Osteocyte (in vitro differentiated cells): ENCODE data around the gene PSG3. TPM values are rescaled to one million over a fixed set of nuclear protein-coding genes. Genes with fewer than 3 reads are reported as not detected.
"Not testable (repeated sequence)": the region's sequence is repeated elsewhere in the genome, so short reads cannot be mapped to it uniquely, and the experiment has no call there.

Experiments
- DNase-seq: peaks from one replicate; pipeline ENCODE4 v3.0.0; 2021; ENCODE audit warnings: mixed read lengths; ENCODE audit not compliant: unreplicated experiment; ENCODE audit errors: extremely low spot score
- H3K27ac Mint-ChIP-seq: one replicate; pipeline ENCODE4 v1.8.0; 2021; ENCODE audit warnings: mild to moderate bottlenecking, mixed read lengths; ENCODE audit not compliant: unreplicated experiment
- H3K27me3 Mint-ChIP-seq: one replicate; pipeline ENCODE4 v1.8.0; 2021; ENCODE audit warnings: mixed read lengths; ENCODE audit not compliant: unreplicated experiment
- H3K36me3 Mint-ChIP-seq: one replicate; pipeline ENCODE4 v1.8.0; 2021; ENCODE audit warnings: mixed read lengths; ENCODE audit not compliant: unreplicated experiment
- H3K4me1 Mint-ChIP-seq: one replicate; pipeline ENCODE4 v1.8.0; 2021; ENCODE audit warnings: mixed read lengths; ENCODE audit not compliant: unreplicated experiment
- H3K4me3 Mint-ChIP-seq: one replicate; pipeline ENCODE4 v1.8.0; 2021; ENCODE audit warnings: mild to moderate bottlenecking, moderate library complexity, mixed read lengths; ENCODE audit not compliant: unreplicated experiment
- H3K9me3 Mint-ChIP-seq: one replicate; pipeline ENCODE4 v1.8.0; 2021; ENCODE audit warnings: mixed read lengths; ENCODE audit not compliant: unreplicated experiment
- CTCF ChIP-seq: fragments of 200-600 bp; sonication (generic); IDR thresholded peaks from 2 replicates; pipeline ENCODE4 v1.5.0; 2021; ENCODE audit warnings: antibody characterized with exemption, mild to moderate bottlenecking, moderate library complexity
- long read RNA-seq: library from polyadenylated mRNA; unstranded; transcript quantifications from one replicate; pipeline ENCODE4 v2.0.0, GENCODE V29; 2021
- total RNA-seq: library from RNA; stranded (reverse); gene quantifications from 2 replicates; pipeline ENCODE4 v1.2.1, GENCODE V29; 2021

PSG3 gene
- not detected in 2 replicates for total RNA-seq
- long read RNA-seq, result 0 reads

- DNase-seq, H3K4me3 Mint-ChIP-seq, H3K27ac Mint-ChIP-seq, H3K36me3 Mint-ChIP-seq, H3K9me3 Mint-ChIP-seq, H3K4me1 Mint-ChIP-seq, H3K27me3 Mint-ChIP-seq: not testable (repeated sequence)
Measured at GRCh38 chr19:42740381-42740780, at the start of gene PSG3. TSS of gene PSG3 (minus strand) at chr19:42740481. CDS start at chr19:42740384, 97 bp downstream.

DNA sequence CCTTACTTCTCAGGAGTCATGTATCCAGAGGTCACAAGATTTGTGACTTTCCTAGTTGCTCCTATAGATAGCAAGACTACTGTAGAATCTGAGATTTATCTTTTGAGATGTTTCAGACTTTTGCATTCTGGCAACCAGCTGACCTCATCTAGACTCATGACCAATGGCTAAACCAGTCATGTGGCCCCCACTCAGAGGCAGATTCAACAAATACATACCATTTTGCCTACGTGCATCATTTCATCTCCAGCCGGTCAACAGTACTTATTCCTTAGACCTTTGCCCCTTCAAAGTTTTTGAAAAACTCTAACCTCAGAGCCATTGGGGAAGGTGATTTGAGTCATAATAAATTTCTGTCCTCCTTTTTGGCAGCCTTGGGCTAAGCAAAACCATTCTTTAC lies 48.5 kb upstream of the PSG3 start:
- not testable (repeated sequence) for DNase-seq, H3K27ac Mint-ChIP-seq, H3K36me3 Mint-ChIP-seq, H3K4me3 Mint-ChIP-seq, H3K27me3 Mint-ChIP-seq, H3K4me1 Mint-ChIP-seq
- H3K9me3 Mint-ChIP-seq, result peaks cover 16% of the 10 kb centered on the region

DNA sequence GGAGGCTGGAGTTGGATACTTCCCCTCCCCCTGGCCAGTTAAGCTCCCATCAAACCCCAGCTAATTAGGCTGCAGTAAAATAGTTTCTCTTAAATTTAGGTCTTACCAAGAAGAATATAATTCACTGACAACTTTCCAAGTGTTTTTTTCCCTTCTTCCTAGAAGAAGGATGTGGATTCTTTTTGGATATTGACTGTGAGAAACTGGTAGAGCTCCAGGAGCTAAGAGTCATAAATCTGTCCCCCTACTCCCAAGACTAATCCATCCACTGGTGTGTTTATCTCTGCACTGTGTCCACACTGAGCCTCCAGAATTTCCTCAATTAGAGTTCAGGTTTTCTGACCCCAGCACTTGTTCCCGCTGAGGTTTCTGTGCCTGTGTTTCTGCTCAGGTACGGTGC lies 47.5 kb upstream of the PSG3 start:
- H3K4me1 Mint-ChIP-seq, DNase-seq, H3K27me3 Mint-ChIP-seq, H3K36me3 Mint-ChIP-seq, H3K27ac Mint-ChIP-seq, H3K4me3 Mint-ChIP-seq, H3K9me3 Mint-ChIP-seq: not testable (repeated sequence)

DNA sequence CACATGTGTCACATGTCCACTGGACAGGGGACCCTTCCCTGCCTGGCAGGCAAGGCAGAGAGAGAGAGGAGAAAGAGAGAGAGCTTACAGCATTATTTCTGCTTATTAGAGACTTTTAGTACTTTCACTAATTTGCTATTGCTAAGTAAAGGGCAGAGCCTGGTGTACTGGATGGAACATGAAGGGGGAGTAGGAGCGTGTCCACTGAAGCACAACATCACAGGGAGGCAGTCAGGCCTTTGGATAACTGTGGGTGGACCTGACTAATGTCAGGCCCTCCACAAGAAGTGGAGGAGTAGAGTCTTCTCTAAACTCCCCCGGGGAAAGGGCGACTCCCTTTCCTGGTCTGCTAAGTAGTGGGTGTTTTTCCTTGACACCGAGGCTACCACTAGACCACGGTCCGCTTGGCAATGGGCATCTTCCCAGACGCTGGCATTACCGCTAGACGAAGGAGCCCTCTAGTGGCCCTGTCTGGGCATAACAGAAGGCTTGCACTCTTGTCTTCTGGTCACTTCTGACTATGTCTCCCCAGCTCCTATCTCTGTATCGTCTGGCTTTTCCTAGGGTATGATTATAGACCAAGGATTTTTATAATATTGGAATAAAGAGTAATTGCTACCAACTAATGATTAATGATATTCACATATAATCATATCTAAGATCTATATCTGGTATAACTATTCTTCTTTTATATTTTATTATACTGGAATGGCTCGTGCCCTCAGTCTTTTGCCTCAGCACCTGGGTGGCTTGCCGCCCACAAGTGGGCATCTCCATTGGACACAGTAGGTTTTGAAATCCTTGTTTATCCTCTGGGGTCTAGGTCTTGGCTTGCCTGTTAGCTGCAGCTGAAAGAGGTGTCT lies 36.7 kb upstream of the PSG3 start:
- not testable (repeated sequence) for H3K4me1 Mint-ChIP-seq, H3K4me3 Mint-ChIP-seq, H3K36me3 Mint-ChIP-seq, DNase-seq, H3K27ac Mint-ChIP-seq, H3K27me3 Mint-ChIP-seq
- peak; percentile 53 for TF ChIP-seq CTCF
- H3K9me3 Mint-ChIP-seq, result peaks cover 19% of the 10 kb centered on the region

- peaks cover 19% of the 10 kb centered on the region for H3K9me3 Mint-ChIP-seq
- not testable (repeated sequence) for H3K27me3 Mint-ChIP-seq, H3K36me3 Mint-ChIP-seq, H3K4me3 Mint-ChIP-seq, H3K4me1 Mint-ChIP-seq, H3K27ac Mint-ChIP-seq, DNase-seq
Measured at GRCh38 chr19:42774510-42775158, 34.4 kb upstream of the PSG3 start.

DNA sequence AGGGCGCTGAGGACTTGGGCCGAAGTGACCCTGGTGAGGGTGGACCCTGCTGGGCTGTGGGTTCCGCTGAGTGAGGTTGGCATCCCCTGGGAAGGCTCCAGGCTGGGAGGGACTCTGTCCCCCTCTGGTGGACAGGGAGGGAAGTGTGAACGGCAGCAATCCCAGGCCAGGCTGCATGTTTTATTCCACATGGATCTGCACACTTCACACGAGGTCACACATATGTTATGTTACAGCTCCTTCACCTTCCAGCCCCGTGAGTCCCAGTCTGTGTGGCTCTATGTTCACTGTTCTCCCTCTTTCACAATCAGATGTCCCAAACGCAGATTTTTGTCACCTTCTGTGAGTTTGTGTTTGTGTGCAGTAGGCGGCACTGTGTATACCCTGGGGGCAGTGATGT lies 27.0 kb upstream of the PSG3 start:
- H3K27me3 Mint-ChIP-seq, H3K27ac Mint-ChIP-seq, DNase-seq, H3K4me1 Mint-ChIP-seq, H3K4me3 Mint-ChIP-seq, H3K36me3 Mint-ChIP-seq, H3K9me3 Mint-ChIP-seq: not testable (repeated sequence)

DNA sequence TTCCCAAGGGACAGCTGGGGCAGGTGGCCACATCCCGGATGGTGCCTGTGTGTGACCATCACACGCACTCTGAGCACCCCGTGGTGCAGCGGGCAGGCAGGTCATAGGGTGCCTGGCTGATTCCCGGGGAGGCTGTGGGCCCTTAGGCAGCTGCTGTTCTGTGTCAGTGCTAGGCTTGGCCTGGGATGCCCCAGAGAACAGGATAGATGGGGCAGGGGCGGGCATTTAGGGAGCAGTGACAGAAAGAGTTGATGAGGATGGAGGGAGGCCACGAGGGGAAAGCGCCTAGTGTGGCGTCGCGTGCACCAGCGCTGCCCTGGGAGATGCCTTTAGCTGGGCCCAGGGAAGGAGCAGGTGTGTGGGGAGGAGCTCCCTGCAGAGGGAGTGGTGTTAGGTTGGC lies 26.6 kb upstream of the PSG3 start:
- not testable (repeated sequence) for H3K4me3 Mint-ChIP-seq, DNase-seq, H3K9me3 Mint-ChIP-seq, H3K27ac Mint-ChIP-seq, H3K27me3 Mint-ChIP-seq, H3K36me3 Mint-ChIP-seq, H3K4me1 Mint-ChIP-seq

- H3K4me3 Mint-ChIP-seq, result no peak overlapping the region
- H3K36me3 Mint-ChIP-seq, result no peaks in the 10 kb centered on the region
- TF ChIP-seq CTCF, result no peak
- peaks cover 9% of the 10 kb centered on the region for H3K9me3 Mint-ChIP-seq
- H3K27ac Mint-ChIP-seq, result no peak overlapping the region
- DNase-seq, result no peak
- H3K27me3 Mint-ChIP-seq, result no peaks in the 10 kb centered on the region
- no peaks in the 10 kb centered on the region for H3K4me1 Mint-ChIP-seq
Measured at GRCh38 chr19:42764836-42765235, 24.6 kb upstream of the PSG3 start.
